K562 (cell line): ENCODE measurements around the gene ZNF831. TPM values are rescaled to one million over a fixed set of nuclear protein-coding genes. Genes with fewer than 3 reads are reported as not detected.

Source experiments
- ATAC-seq: fragments of 200-7000 bp; cut with Tn5 transposase; 3 replicates; pipeline ENCODE4 v1.9.1; 2020; ENCODE audit warnings: moderate library complexity
- BruUV-seq: library from RNA; stranded (reverse); fragments of 400-500 nt; replicated peaks from 2 replicates; lab custom pipeline; 2021; lab: Mats Ljungman, UMichigan
- CTCF ChIA-PET: fragments of 300-600 bp; formaldehyde crosslinking; extraction: SDS; loops from one replicate; lab custom pipeline; 2021; ENCODE audit warnings: low intra/inter-chr PET ratio; lab: Yijun Ruan, JAX
- POLR2A ChIA-PET: fragments of 300-600, 350-650 bp; sonication (Branson Sonifier 250); formaldehyde crosslinking; extraction: SDS; loops from one replicate; lab custom pipeline; 2021; ENCODE audit warnings: antibody characterized with exemption, inconsistent platforms; lab: Yijun Ruan, JAX
- DNase-seq, 4 experiments: peaks; one replicate each; pipeline versions ENCODE4 v3.0.0 to v3.0.0-alpha.2; 2011 to 2018; ENCODE audit warnings: low spot score in 3 of 4, mixed read lengths in 3 of 4; ENCODE audit errors: extremely low read depth in 1 of 4
- FAIRE-seq: peaks from 2 replicates; lab custom pipeline; 2011; peaks lifted over from hg19 to GRCh38; lab: Jason Lieb, UNC
- H2AFZ ChIP-seq: 2 replicates; pipeline ENCODE4 v1.6.0; 2011; ENCODE audit warnings: low read depth, low read length, control low read depth, inconsistent platforms
- H3K27ac ChIP-seq: fragments of 200-600 bp; 3 replicates; pipeline ENCODE4 v1.8.0; 2011; ENCODE audit warnings: low read depth, mild to moderate bottlenecking, control low read depth, inconsistent platforms, low read length, moderate library complexity, mixed read lengths; ENCODE audit errors: extremely low read depth
- H3K27me3 ChIP-seq, 2 experiments: fragments of 300-600 bp in 1 of 2; 2 replicates in 1 of 2; 3 replicates in 1 of 2; pipeline versions ENCODE4 v1.6.0 to v1.8.0; 2011; ENCODE audit warnings: inconsistent platforms in 2 of 2, low read length in 2 of 2, mild to moderate bottlenecking in 1 of 2, mixed read lengths in 1 of 2, moderate library complexity in 1 of 2; ENCODE audit not compliant: control insufficient read depth in 2 of 2, insufficient read depth in 2 of 2
- H3K36me3 ChIP-seq: fragments of 300-600 bp; 3 replicates; pipeline ENCODE4 v1.8.0; 2011; ENCODE audit warnings: mild to moderate bottlenecking, low read length, inconsistent platforms; ENCODE audit not compliant: control insufficient read depth, insufficient read depth
- H3K4me1 ChIP-seq, 2 experiments: fragments of 200-600 bp in 1 of 2; replicated peaks in 1 of 2; 2 replicates in 1 of 2; 3 replicates in 1 of 2; pipeline versions ENCODE4 v1.5.1 to v1.8.0; 2011; ENCODE audit warnings: inconsistent platforms in 2 of 2, low read length in 2 of 2, mild to moderate bottlenecking in 1 of 2, mixed read lengths in 1 of 2, moderate library complexity in 1 of 2; ENCODE audit not compliant: control insufficient read depth in 2 of 2, insufficient read depth in 2 of 2
- H3K4me2 ChIP-seq: 2 replicates; pipeline ENCODE4 v1.6.1; 2011; ENCODE audit warnings: low read length, control low read depth, inconsistent platforms, mixed read lengths; ENCODE audit not compliant: insufficient read depth
- H3K4me3 ChIP-seq: fragments of 200-600 bp; sonication (generic), shearing (Covaris generic); 2 replicates; pipeline ENCODE4 v1.5.1; 2016; ENCODE audit warnings: control low read depth, inconsistent platforms
- H3K79me2 ChIP-seq: fragments of 200-600 bp; 3 replicates; pipeline ENCODE4 v1.8.0; 2011; ENCODE audit warnings: low read length, inconsistent platforms; ENCODE audit not compliant: control insufficient read depth, insufficient read depth
- H3K9ac ChIP-seq, 2 experiments: 2 replicates each; pipeline versions ENCODE4 v1.6.0 to v1.6.1; 2011; ENCODE audit warnings: low read depth in 2 of 2, low read length in 2 of 2, control low read depth in 1 of 2, inconsistent platforms in 1 of 2, mild to moderate bottlenecking in 1 of 2, mixed read lengths in 1 of 2; ENCODE audit not compliant: insufficient read depth in 1 of 2
- H3K9me1 ChIP-seq: one replicate; pipeline ENCODE4 v1.6.0; 2011; ENCODE audit warnings: inconsistent platforms, mild to moderate bottlenecking, low read length, moderate library complexity; ENCODE audit not compliant: control insufficient read depth, insufficient read depth
- H3K9me3 ChIP-seq: replicated peaks from 2 replicates; pipeline ENCODE4 v1.5.1; 2011; ENCODE audit warnings: low read depth, low read length, inconsistent platforms; ENCODE audit not compliant: control insufficient read depth, insufficient read depth
- H4K20me1 ChIP-seq: replicated peaks from 2 replicates; pipeline ENCODE4 v1.6.1; 2011; ENCODE audit warnings: low read length, inconsistent platforms, mixed read lengths; ENCODE audit not compliant: control insufficient read depth, insufficient read depth
- ARNT ChIP-seq, 2 experiments: fragments of 450-650 bp; IDR thresholded peaks; 2 replicates each; pipeline ENCODE4 v1.6.1; 2016; ENCODE audit warnings: mild to moderate bottlenecking in 1 of 2
- BCL6 ChIP-seq: fragments of 250-450 bp; sonication (Bioruptor Pico); IDR thresholded peaks from 2 replicates; pipeline ENCODE4 v1.4.0; 2020
- CBX1 ChIP-seq: sonication (generic); IDR thresholded peaks from 2 replicates; pipeline ENCODE4 v1.6.1; 2016; ENCODE audit warnings: antibody characterized with exemption, low read depth, mild to moderate bottlenecking
- EP300 ChIP-seq: IDR thresholded peaks from 2 replicates; pipeline ENCODE4 v1.6.1; 2012; ENCODE audit warnings: low read length, improper control_type of control experiment
- ETV1 ChIP-seq: fragments of 450-650 bp; conservative IDR thresholded peaks from 2 replicates; pipeline ENCODE4 v1.6.1; 2016; ENCODE audit warnings: missing genetic modification characterization, control low read depth, low read depth, missing compliant biosample characterization
- PHTF2 ChIP-seq: fragments of 250-450 bp; sonication (Bioruptor Pico); IDR thresholded peaks from 2 replicates; pipeline ENCODE4 v1.5.0; 2021; ENCODE audit warnings: mild to moderate bottlenecking
- PML ChIP-seq: IDR thresholded peaks from 2 replicates; pipeline ENCODE4 v1.6.1; 2012; ENCODE audit warnings: low read length, inconsistent platforms
- SIX5 ChIP-seq, 2 experiments: IDR thresholded peaks; 2 replicates each; pipeline ENCODE4 v1.6.1; 2011; ENCODE audit warnings: low read length in 2 of 2, borderline replicate concordance in 1 of 2, low read depth in 1 of 2, mild to moderate bottlenecking in 1 of 2, moderate library complexity in 1 of 2; ENCODE audit not compliant: insufficient read depth in 1 of 2
- SMARCC2 ChIP-seq: fragments of 450-650 bp; IDR thresholded peaks from 2 replicates; pipeline ENCODE4 v1.6.1; 2017; ENCODE audit warnings: antibody characterized with exemption, moderate library complexity, mild to moderate bottlenecking, low read depth
- SRSF9 ChIP-seq: fragments of 200-400 bp; formaldehyde crosslinking; IDR thresholded peaks from 2 replicates; pipeline ENCODE4 v1.6.1; 2017; ENCODE audit warnings: low read depth, low read length, borderline replicate concordance
- ZKSCAN1 ChIP-seq: fragments of 150-350 bp; IDR thresholded peaks from 2 replicates; pipeline ENCODE4 v1.6.1; 2016; ENCODE audit warnings: low read depth, low read length
- ZNF143 ChIP-seq: sonication (generic); formaldehyde crosslinking; IDR thresholded peaks from 2 replicates; pipeline ENCODE4 v1.9.0; 2022; ENCODE audit warnings: mild to moderate bottlenecking, missing genetic modification reagents
- ZNF274 ChIP-seq: IDR thresholded peaks from 2 replicates; pipeline ENCODE4 v1.6.1; 2011; ENCODE audit warnings: low read depth, mild to moderate bottlenecking, low read length, moderate library complexity, borderline replicate concordance
- ZNF316 ChIP-seq: fragments of 450-650 bp; IDR thresholded peaks from 2 replicates; pipeline ENCODE4 v1.6.1; 2016
- ZNF589 ChIP-seq: fragments of 200-800 bp; sonication (Bioruptor generic); IDR thresholded peaks from 2 replicates; pipeline ENCODE4 v1.6.1; 2016; ENCODE audit warnings: low read depth, missing genetic modification characterization, missing compliant biosample characterization
- WGBS: fragments of 100-300 bp; shearing (Covaris generic); methylation state at CpG from one replicate; pipeline ENCODE4 v1.1.6; 2016; ENCODE audit warnings: low coverage, mixed read lengths; ENCODE audit not compliant: insufficient coverage; ENCODE audit errors: missing lambda C conversion rate; 5-methylcytosine and 5-hydroxymethylcytosine counted together
- in situ Hi-C: fragments of 300-500 bp; cut with MboI; formaldehyde crosslinking; loops from 4 replicates; pipeline ENCODE4 v1.15.0; 2018; ENCODE audit warnings: inconsistent platforms, mixed read lengths
- intact Hi-C: fragments of 100-400 bp; cut with micrococcal nuclease; formaldehyde crosslinking; loops from 2 replicates; pipeline ENCODE4 v1.14.2; 2022
- polyA plus RNA-seq, 8 experiments: library from polyadenylated mRNA; depleted of rRNA in 4 of 8; stranded (reverse) in 5 of 8; unstranded in 3 of 8; fragments of >200 nt; fragmentation: Nextera tagmentation in 2 of 8; fragmentation: Illumina TruSeq in 1 of 8; extraction: Ambion mirVana in 2 of 8; extraction: Trizol in 1 of 8; gene quantifications; 2 replicates each; pipeline versions ENCODE4 v1.2.1 to v1.2.3, GENCODE V29; 2011 to 2014; ENCODE audit warnings: inconsistent platforms in 1 of 8, missing spikeins in 1 of 8
- total RNA-seq, 7 experiments: library from RNA; depleted of rRNA in 6 of 7; stranded (reverse); fragments of >200 nt in 6 of 7; fragmentation: Illumina TruSeq in 2 of 7; extraction: Trizol in 2 of 7; gene quantifications; 2 replicates each; pipeline versions ENCODE4 v1.2.1 to v1.2.3, GENCODE V29; 2011 to 2021; ENCODE audit warnings: low replicate concordance in 1 of 7
- TF ChIP-seq, protein P1 (sequence below): IDR thresholded peaks from 2 replicates; pipeline ENCODE4 v1.6.1; 2011; ENCODE audit warnings: borderline replicate concordance, low read depth, mild to moderate bottlenecking, moderate library complexity, low read length; ENCODE audit not compliant: insufficient read depth, poor library complexity, severe bottlenecking
- TF ChIP-seq, protein P2 (sequence below): fragments of 450-650 bp; IDR thresholded peaks from 2 replicates; pipeline ENCODE4 v1.6.1; 2018; ENCODE audit not compliant: partially characterized antibody

ZNF831 gene
- total and polyA plus RNA-seq, 9 of the 15 experiments (the other 6 are each of a cell fraction or from before 2014, with no cell fraction given): not detected

GRCh38 chr20:59214606-59215547 is 51.3 kb downstream of the ZNF831 start:
- TF ChIP-seq ZNF316 (no peak), SIX5 (IDR thresholded peaks at IDR 0.05; ENCODE audit: borderline replicate concordance in 1 of 2, insufficient read depth in 1 of 2, low read depth in 1 of 2, low read length in 2 of 2) (no peak), EP300 (no peak), ZNF274 (no peak), CBX1 (no peak), ZNF589 (CRISPR knock-in tag) (no peak), PHTF2 (CRISPR knock-in tag) (no peak), ZKSCAN1 (no peak), ARNT (IDR thresholded peaks at IDR 0.05) (no peak), PML (no peak), ETV1 (tag) (no peak), ZNF143 (CRISPR knock-in tag) (no peak), SRSF9 (no peak), SMARCC2 (no peak), BCL6 (CRISPR knock-in tag) (no peak)
- TF ChIP-seq, protein P1, sequence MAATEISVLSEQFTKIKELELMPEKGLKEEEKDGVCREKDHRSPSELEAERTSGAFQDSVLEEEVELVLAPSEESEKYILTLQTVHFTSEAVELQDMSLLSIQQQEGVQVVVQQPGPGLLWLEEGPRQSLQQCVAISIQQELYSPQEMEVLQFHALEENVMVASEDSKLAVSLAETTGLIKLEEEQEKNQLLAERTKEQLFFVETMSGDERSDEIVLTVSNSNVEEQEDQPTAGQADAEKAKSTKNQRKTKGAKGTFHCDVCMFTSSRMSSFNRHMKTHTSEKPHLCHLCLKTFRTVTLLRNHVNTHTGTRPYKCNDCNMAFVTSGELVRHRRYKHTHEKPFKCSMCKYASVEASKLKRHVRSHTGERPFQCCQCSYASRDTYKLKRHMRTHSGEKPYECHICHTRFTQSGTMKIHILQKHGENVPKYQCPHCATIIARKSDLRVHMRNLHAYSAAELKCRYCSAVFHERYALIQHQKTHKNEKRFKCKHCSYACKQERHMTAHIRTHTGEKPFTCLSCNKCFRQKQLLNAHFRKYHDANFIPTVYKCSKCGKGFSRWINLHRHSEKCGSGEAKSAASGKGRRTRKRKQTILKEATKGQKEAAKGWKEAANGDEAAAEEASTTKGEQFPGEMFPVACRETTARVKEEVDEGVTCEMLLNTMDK: no peak
- TF ChIP-seq, protein P2, sequence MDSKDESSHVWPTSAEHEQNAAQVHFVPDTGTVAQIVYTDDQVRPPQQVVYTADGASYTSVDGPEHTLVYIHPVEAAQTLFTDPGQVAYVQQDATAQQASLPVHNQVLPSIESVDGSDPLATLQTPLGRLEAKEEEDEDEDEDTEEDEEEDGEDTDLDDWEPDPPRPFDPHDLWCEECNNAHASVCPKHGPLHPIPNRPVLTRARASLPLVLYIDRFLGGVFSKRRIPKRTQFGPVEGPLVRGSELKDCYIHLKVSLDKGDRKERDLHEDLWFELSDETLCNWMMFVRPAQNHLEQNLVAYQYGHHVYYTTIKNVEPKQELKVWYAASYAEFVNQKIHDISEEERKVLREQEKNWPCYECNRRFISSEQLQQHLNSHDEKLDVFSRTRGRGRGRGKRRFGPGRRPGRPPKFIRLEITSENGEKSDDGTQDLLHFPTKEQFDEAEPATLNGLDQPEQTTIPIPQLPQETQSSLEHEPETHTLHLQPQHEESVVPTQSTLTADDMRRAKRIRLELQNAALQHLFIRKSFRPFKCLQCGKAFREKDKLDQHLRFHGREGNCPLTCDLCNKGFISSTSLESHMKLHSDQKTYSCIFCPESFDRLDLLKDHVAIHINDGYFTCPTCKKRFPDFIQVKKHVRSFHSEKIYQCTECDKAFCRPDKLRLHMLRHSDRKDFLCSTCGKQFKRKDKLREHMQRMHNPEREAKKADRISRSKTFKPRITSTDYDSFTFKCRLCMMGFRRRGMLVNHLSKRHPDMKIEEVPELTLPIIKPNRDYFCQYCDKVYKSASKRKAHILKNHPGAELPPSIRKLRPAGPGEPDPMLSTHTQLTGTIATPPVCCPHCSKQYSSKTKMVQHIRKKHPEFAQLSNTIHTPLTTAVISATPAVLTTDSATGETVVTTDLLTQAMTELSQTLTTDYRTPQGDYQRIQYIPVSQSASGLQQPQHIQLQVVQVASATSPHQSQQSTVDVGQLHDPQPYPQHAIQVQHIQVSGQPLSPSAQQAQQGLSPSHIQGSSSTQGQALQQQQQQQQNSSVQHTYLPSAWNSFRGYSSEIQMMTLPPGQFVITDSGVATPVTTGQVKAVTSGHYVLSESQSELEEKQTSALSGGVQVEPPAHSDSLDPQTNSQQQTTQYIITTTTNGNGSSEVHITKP: no peak
- Histone ChIP-seq H3K4me1 (no peaks in the 10 kb centered on the region), H3K9me1 (no peaks in the 10 kb centered on the region), H3K4me3 (no peak overlapping the region), H3K9me3 (no peaks in the 10 kb centered on the region), H4K20me1 (no peaks in the 10 kb centered on the region), H3K27me3 (peaks cover 12 to 15% of the 10 kb centered on the region in 2 experiments), H3K36me3 (no peaks in the 10 kb centered on the region), H2AFZ (no peak overlapping the region), H3K9ac (no peak overlapping the region), H3K79me2 (no peaks in the 10 kb centered on the region), H3K4me2 (no peak overlapping the region), H3K27ac (no peak overlapping the region)
- FAIRE-seq (no peak), ATAC-seq (no peak), DNase-seq (no peak)
- POLR2A ChIA-PET: no interaction called here
- no TSS peak for BruUV-seq
- 1% methylated on average over 11 of the region's 11 CpGs for WGBS
- CTCF ChIA-PET: no interaction called here
- in situ Hi-C loops (loop anchor here (5.0 kb wide), 1 partner anchor 348 kb away; no protein-coding TSS in a partner anchor), intact Hi-C loops (no loop called here)
